ENCODE measurements around the gene BTG2. TPM values are rescaled to one million over a fixed set of nuclear protein-coding genes. Genes with fewer than 3 reads are reported as not detected.
A peak's percentile ranks its signal among the peaks of the same experiment; 100 is the strongest.
"Not testable (repeated sequence)": the region's sequence is repeated elsewhere in the genome, so short reads cannot be mapped to it uniquely, and the experiment has no call there.

The BTG2 gene
- total RNA-seq, result 111 TPM

GRCh38 chr1:203304919-203305808 is at the start of gene BTG2:
Gene BTG2, plus strand, starts transcription at chr1:203305519. Its CDS starts 88 bp downstream, at chr1:203305607.
- peak; percentile 95 for DNase-seq (ENCODE audit: low spot score)

DNA sequence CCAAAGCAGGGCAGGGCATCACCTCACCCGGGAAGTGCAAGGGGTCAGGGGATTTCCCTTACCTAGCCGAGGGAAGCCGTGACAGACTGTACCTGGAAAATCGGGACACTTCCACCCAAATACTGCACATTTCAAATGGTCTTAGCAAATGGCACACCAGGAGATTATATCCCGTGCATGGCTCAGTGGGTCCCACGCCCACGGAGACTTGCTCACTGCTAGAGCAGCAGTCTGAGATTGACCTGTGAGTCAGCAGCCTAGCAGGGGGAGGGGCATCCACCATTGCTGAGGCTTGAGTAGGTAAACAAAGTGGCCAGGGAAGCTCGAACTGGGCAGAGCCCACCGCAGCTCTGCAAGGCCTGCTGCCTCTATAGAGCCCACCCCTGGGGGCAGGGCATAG is 48.7 kb upstream of the BTG2 start:
- not testable (repeated sequence) for DNase-seq (ENCODE audit: low spot score)

- no peak for DNase-seq (ENCODE audit: low spot score)
Observed at GRCh38 chr1:203263496-203263895, 41.8 kb upstream of the BTG2 start.

- DNase-seq (ENCODE audit: low spot score), result no peak
Observed at GRCh38 chr1:203264052-203264501, 41.2 kb upstream of the BTG2 start.

DNA sequence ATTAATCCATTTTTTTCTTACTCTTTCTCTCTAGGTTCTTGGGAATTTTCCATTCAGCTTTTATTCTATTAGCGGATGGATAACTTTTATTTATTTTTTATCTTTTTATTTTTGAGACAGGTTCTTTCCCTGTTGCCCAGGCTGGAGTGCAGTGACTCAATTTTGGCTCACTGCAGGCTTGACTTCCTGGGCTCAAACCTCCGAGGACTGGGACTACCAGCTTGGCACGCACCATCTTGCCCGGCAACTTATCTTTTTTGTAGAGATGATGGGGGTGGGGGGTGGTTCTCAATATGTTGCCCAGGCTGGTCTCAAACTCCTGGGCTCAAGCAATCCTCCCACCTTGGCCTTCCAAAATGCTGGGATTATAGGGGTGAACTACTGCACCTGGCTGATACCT is 39.8 kb upstream of the BTG2 start:
- no peak for DNase-seq (ENCODE audit: low spot score)

DNA sequence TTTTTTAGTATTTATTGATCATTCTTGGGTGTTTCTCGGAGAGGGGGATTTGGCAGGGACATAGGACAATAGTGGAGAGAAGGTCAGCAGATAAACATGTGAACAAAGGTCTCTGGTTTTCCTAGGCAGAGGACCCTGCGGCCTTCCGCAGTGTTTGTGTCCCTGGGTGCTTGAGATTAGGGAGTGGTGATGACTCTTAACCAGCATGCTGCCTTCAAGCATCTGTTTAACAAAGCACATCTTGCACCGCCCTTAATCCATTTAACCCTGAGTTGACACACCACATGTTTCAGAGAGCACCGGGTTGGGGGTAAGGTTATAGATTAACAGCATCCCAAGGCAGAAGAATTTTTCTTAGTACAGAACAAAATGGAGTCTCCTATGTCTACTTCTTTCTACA is 39.2 kb upstream of the BTG2 start:
- DNase-seq (ENCODE audit: low spot score), result not testable (repeated sequence)

DNA sequence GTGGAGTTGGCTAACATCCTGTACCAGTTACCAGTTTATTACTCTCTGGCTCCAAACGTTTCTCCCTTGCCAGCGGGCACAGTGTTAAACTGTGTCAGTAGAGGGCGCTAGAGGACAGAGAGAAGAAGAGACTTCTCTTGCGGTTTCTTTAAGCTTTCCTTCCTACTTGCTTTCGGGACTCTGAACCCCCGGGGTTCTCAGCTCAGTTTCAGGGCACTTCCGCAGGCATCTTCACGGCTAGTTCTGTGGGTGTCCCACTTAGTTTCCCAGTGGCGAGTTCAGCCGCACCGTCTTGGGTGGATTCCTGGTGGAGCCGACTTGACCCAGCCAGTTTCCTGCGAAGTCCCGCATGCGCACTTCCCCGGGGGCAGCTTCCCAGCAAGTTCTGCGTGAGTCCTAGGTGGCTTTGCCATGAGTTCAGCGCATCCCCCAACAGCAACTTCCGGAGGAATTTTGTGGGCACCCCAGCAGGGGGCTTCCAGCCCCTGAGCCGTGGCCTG is 37.9 kb upstream of the BTG2 start:
- DNase-seq (ENCODE audit: low spot score), result peak; percentile 88

GRCh38 chr1:203267912-203268311 is 37.4 kb upstream of the BTG2 start:
- no peak for DNase-seq (ENCODE audit: low spot score)

GRCh38 chr1:203268901-203269653 is 36.2 kb upstream of the BTG2 start:
- DNase-seq (ENCODE audit: low spot score), result no peak

- DNase-seq (ENCODE audit: low spot score), result no peak
Observed at GRCh38 chr1:203269654-203270020, 35.7 kb upstream of the BTG2 start.

DNA sequence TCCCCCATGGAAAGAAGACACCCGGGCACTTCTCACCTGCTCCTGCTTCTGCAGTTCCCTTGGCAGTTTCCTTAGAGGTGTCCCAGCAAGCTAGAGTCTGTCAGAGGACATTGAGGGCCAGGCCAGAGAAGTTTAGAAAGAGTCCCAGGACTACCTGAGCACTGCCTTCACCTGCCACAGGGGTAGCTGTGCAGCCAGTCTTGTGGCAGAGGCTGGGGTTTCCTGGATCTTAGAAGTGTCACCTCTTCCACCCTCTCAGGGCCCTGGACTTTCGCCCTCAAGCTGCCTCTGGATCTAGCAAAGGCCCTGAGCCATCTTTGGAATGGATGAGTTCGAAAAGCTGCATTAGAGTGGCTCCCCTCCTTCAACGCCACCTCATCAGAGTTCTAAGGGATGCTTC is 34.9 kb upstream of the BTG2 start:
- DNase-seq (ENCODE audit: low spot score), result no peak

DNA sequence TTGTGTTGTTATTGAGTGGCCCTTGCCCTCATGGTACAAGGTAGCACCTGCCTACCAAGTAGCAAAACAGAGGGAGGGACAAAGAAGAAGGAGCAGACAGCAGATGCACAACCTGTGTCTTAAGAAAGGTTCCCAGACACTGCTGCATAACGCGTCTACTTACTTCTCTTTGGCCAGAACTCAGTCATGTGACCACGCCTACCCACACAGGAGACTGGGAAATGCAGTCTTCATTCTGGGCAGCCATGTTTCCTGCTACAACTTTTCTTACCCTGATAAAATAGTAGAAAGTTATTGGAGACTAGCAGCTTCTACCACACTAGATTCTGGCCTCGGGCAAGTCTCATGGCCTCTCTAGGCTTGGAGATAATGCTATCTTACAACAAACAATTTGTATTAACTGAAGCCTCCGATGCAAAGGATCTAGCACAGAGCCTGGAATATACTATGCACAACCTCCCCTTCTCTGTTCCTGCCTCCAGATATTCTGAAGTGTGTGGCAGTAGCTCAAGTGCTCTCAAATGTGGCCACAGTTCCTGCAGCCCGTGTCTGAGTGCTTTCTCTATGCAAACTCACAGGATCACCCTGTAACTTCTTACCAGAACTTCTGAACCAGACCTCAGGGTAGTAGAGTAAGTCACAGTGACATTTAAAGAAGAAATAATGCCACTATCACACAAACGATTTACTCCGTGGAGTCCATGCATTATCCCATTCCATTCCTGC is 34.1 kb upstream of the BTG2 start:
- DNase-seq (ENCODE audit: low spot score), result peak; percentile 82

GRCh38 chr1:203271962-203272632 is 33.2 kb upstream of the BTG2 start:
- DNase-seq (ENCODE audit: low spot score), result no peak

- DNase-seq (ENCODE audit: low spot score), result no peak
Observed at GRCh38 chr1:203272633-203273205, 32.6 kb upstream of the BTG2 start.

DNA sequence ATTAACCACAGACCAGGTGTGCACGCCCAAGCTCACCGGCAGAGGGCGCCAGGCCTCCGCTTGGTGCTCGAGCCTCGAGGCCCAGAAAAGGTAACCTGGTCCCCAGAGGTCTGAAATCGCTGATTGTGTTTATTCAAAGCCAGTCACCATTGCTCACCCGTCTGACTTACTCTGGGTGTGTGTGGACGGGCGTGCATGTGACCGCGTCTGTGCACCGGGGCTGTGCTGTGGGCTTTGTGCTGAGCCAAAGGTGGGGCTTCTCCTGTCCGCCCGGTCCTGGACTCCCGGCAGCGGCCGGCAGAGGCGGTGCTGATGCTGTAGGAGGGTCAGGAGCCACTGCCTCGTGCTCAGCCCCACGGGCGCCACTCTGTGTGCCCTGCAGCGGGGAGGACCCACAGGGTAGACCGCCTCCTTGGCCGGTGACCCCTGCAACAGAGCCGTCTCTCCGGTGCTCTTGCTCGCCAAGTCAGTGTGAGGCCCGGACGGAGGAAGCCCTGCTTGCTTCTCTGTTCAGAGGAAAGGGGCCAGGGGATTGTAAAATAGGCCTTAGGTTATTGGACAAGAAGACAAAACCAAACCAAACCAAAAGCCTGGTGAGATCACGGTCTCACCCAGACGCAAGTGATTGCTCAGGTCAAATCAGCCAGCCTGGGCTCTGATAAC is 32.0 kb upstream of the BTG2 start:
- peak; percentile 89 for DNase-seq (ENCODE audit: low spot score)

GRCh38 chr1:203273869-203274602 is 31.3 kb upstream of the BTG2 start:
- DNase-seq (ENCODE audit: low spot score), result no peak

- DNase-seq (ENCODE audit: low spot score), result no peak
Observed at GRCh38 chr1:203274603-203275381, 30.5 kb upstream of the BTG2 start.

DNA sequence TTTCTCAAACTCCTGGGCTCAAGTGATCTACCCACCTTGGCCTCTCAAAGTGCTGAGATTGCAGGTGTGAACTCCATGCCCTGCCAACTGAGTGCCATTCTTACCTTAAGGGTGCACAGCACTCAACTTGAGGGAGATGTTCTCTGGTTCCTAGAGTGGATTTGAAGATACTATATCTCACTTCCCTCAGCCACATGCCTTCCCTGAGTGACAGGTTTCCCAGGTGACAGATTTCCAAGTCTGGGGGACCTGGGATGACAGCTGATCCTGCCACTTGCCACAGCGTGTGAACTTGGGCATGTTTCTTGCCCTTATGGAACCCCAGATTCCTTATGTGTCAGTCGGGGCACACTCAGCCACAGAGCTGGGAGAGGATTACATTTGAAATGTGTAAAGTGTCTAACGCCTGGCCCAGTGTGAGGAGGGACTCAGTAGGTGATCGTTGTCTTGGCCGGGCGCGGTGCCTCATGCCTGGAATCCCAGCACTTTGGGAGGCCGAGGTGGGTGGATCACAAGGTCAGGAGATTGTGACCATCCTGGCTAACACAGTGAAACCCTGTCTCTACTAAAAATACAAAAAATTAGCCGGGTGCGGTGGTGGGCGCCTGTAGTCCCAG is 29.6 kb upstream of the BTG2 start:
- DNase-seq (ENCODE audit: low spot score), result no peak

- no peak for DNase-seq (ENCODE audit: low spot score)
Observed at GRCh38 chr1:203276408-203276807, 28.9 kb upstream of the BTG2 start.
